GM23248 (cell line): ENCODE measurements around the gene CMSS1. TPM values are rescaled to one million over a fixed set of nuclear protein-coding genes. Genes with fewer than 3 reads are reported as not detected.

Experiments
- DNase-seq: peaks from one replicate; pipeline ENCODE4 v3.0.0-alpha.2; 2015
- H2AFZ ChIP-seq: fragments of 200-600 bp; sonication (generic); 2 replicates; pipeline ENCODE4 v1.6.1; 2016; ENCODE audit warnings: antibody characterized with exemption
- H3F3A ChIP-seq: fragments of 200-600 bp; sonication (generic); 2 replicates; pipeline ENCODE4 v1.6.1; 2016; ENCODE audit warnings: mild to moderate bottlenecking, antibody characterized with exemption, mixed run types; ENCODE audit not compliant: insufficient read depth
- H3K27ac ChIP-seq: fragments of 200-600 bp; sonication (generic); 2 replicates; pipeline ENCODE4 v1.5.1; 2016; ENCODE audit warnings: mild to moderate bottlenecking
- H3K27me3 ChIP-seq: fragments of 200-600 bp; sonication (generic); replicated peaks from 2 replicates; pipeline ENCODE4 v1.6.1; 2016; ENCODE audit warnings: mild to moderate bottlenecking; ENCODE audit not compliant: insufficient read depth
- H3K36me3 ChIP-seq: fragments of 200-600 bp; sonication (generic); 2 replicates; pipeline ENCODE4 v1.6.1; 2016; ENCODE audit warnings: low read depth, mild to moderate bottlenecking
- H3K4me1 ChIP-seq: fragments of 200-600 bp; sonication (generic); 2 replicates; pipeline ENCODE4 v1.6.1; 2016; ENCODE audit warnings: mild to moderate bottlenecking; ENCODE audit not compliant: insufficient read depth
- H3K4me2 ChIP-seq: fragments of 200-600 bp; sonication (generic); one replicate; pipeline ENCODE4 v1.6.1; 2016; ENCODE audit warnings: mild to moderate bottlenecking; ENCODE audit not compliant: unreplicated experiment
- H3K4me3 ChIP-seq: fragments of 200-600 bp; sonication (generic); 2 replicates; pipeline ENCODE4 v1.5.1; 2016; ENCODE audit warnings: mild to moderate bottlenecking
- H3K79me2 ChIP-seq: fragments of 200-600 bp; sonication (generic); 2 replicates; pipeline ENCODE4 v1.6.1; 2016; ENCODE audit warnings: mild to moderate bottlenecking; ENCODE audit not compliant: insufficient read depth
- H3K9ac ChIP-seq: fragments of 200-600 bp; sonication (generic); 2 replicates; pipeline ENCODE4 v1.6.1; 2016; ENCODE audit warnings: mild to moderate bottlenecking
- H3K9me2 ChIP-seq: fragments of 200-600 bp; sonication (generic); 2 replicates; pipeline ENCODE4 v1.6.1; 2016; ENCODE audit warnings: mixed run types, mild to moderate bottlenecking, moderate library complexity; ENCODE audit not compliant: insufficient read depth
- H3K9me3 ChIP-seq: fragments of 200-600 bp; sonication (generic); one replicate; pipeline ENCODE4 v1.6.1; 2017; ENCODE audit warnings: low read depth
- H4K20me1 ChIP-seq: fragments of 200-600 bp; sonication (generic); 2 replicates; pipeline ENCODE4 v1.6.0; 2016; ENCODE audit not compliant: insufficient read depth
- EZH2 ChIP-seq: fragments of 200-600 bp; sonication (generic); IDR thresholded peaks from 2 replicates; pipeline ENCODE4 v1.6.1; 2018; ENCODE audit warnings: antibody characterized with exemption, mild to moderate bottlenecking; ENCODE audit not compliant: insufficient read depth, poor library complexity, severe bottlenecking
- EZH2phosphoT487 ChIP-seq: fragments of 200-600 bp; sonication (generic); IDR thresholded peaks from 2 replicates; pipeline ENCODE4 v1.6.1; 2018; ENCODE audit warnings: antibody characterized with exemption, moderate library complexity, mild to moderate bottlenecking, low read depth; ENCODE audit not compliant: insufficient read depth
- WGBS, 2 experiments: methylation state at CpG; one replicate each; pipeline ENCODE4 v1.1.6; 2015 to 2017; ENCODE audit warnings: low lambda C conversion rate in 2 of 2, low coverage in 1 of 2; ENCODE audit errors: missing lambda C conversion rate in 2 of 2; 5-methylcytosine and 5-hydroxymethylcytosine counted together
- in situ Hi-C: fragments of 300-500 bp; cut with MboI; formaldehyde crosslinking; loops from 2 replicates; pipeline ENCODE4 v1.15.0; 2020
- polyA plus RNA-seq: library from polyadenylated mRNA; unstranded; fragments of >200 nt; fragmentation: Nextera tagmentation; extraction: Ambion mirVana; gene quantifications from 2 replicates; pipeline ENCODE4 v1.2.1, GENCODE V29; 2016
- total RNA-seq: library from RNA; depleted of rRNA; stranded (reverse); fragments of >200 nt; shearing (Covaris generic); gene quantifications from 2 replicates; pipeline ENCODE4 v1.2.3, GENCODE V29; 2014

Gene CMSS1
- total and polyA plus RNA-seq, 2 experiments from 2014 or later = 17.2 to 26.6 TPM

DNA sequence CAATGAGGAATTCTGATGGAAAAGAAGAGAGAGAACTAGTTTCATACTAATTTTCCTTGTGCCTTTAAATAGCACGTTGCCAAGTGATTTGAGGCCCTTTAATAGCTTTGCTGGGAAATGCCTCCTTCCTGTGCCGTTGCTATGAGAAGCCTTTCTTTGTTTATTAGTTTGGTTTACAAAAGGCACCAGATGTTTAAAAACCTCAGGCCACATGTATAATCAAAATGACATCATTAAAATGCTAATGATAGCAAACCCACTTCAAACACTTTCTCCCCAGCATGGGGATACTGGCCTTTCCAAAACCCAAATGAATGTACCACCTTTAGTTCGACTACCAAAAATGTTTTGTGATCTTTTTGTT is 393.1 kb downstream of the CMSS1 start:
- H3K4me3 ChIP-seq = no peak overlapping the region
- TF ChIP-seq EZH2 (no peak), EZH2phosphoT487 (no peak)
- in situ Hi-C loops = no loop called here
- no peaks in the 10 kb centered on the region for H4K20me1 ChIP-seq
- no peaks in the 10 kb centered on the region for H3K9me3 ChIP-seq
- 5 to 7% methylated on average over 3 of the region's 3 CpGs for WGBS, 2 experiments
- peaks cover 17% of the 10 kb centered on the region for H3K4me1 ChIP-seq
- peak overlapping the region; percentile 39 for H3K27ac ChIP-seq
- no peaks in the 10 kb centered on the region for H3K79me2 ChIP-seq
- peak overlapping the region; percentile 72 for H3K4me2 ChIP-seq
- H3K9ac ChIP-seq = peak overlapping the region; percentile 61
- DNase-seq = peak; percentile 89
- H3K9me2 ChIP-seq = no peaks in the 10 kb centered on the region
- H3F3A ChIP-seq = no peaks in the 10 kb centered on the region
- H3K27me3 ChIP-seq = no peaks in the 10 kb centered on the region
- no peaks in the 10 kb centered on the region for H3K36me3 ChIP-seq
- H2AFZ ChIP-seq = peak overlapping the region; percentile 59

DNA sequence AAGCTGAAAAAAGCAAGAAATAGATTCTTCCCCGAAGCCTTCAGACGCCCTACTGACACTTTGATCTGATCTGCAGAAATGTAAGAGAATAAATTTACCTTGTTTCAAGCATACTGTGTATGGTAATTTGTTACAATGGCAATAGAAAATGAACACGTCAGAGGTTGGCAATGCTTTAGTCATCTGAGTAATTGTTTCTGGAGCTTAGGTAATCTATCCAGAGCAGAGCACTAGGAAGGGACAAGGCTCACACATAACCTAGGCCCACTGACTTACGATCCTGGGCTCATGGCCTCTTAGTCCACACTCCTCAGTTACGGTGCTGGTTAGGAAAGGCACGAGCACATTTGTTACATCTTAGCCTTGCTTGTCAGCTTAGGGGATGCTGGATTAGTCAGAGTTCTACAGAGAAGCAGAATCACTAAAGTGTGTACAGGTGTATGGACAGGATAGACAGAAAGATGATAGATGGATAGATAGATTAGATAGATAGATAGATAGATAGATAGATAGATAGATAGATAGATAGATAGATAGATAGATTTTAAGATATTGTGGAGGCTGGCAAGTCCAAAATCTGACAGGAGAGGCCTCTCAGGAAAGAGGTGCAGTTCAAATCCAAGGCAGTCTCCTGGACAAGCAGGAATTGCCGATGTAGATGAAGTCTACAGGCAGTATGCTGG is 396.4 kb downstream of the CMSS1 start:
- 68 to 79% methylated on average over 7 of the region's 7 CpGs for WGBS, 2 experiments
- H3K4me1 ChIP-seq = peaks cover 29% of the 10 kb centered on the region
- H2AFZ ChIP-seq = no peak overlapping the region
- no peak overlapping the region for H3K9ac ChIP-seq
- H3K4me2 ChIP-seq = no peak overlapping the region
- TF ChIP-seq EZH2 (no peak), EZH2phosphoT487 (no peak)
- H3K27me3 ChIP-seq = no peaks in the 10 kb centered on the region
- no peaks in the 10 kb centered on the region for H3K9me2 ChIP-seq
- no peak overlapping the region for H3K27ac ChIP-seq
- no peaks in the 10 kb centered on the region for H3K36me3 ChIP-seq
- H3F3A ChIP-seq = no peaks in the 10 kb centered on the region
- H4K20me1 ChIP-seq = no peaks in the 10 kb centered on the region
- no peaks in the 10 kb centered on the region for H3K79me2 ChIP-seq
- peak; percentile 65 for DNase-seq
- H3K9me3 ChIP-seq = no peaks in the 10 kb centered on the region
- in situ Hi-C loops = no loop called here
- H3K4me3 ChIP-seq = no peak overlapping the region

DNA sequence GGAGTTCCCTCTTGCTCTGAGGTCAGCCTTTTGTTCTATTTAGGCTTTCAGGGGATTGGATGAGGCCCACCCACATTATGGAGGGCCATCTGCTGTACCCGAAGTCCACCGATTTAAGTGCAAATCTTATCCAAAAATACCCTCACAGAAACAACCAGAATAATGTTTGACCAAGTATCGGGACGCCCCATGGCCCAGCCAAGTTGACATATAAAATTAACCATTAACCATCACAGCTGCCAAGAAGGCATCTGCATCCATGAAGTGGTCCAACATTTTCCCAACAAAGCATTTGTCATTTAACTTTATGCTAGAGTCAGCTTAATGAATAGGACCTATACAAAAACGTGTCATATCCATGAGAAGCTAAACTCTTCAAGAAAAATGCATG is 396.9 kb downstream of the CMSS1 start:
- Histone ChIP-seq H3K4me2 (no peak overlapping the region), H3K36me3 (no peaks in the 10 kb centered on the region), H4K20me1 (no peaks in the 10 kb centered on the region), H3K79me2 (no peaks in the 10 kb centered on the region), H3K27me3 (no peaks in the 10 kb centered on the region), H3K9ac (no peak overlapping the region), H2AFZ (no peak overlapping the region), H3K27ac (no peak overlapping the region), H3K9me2 (no peaks in the 10 kb centered on the region), H3K9me3 (no peaks in the 10 kb centered on the region), H3F3A (no peaks in the 10 kb centered on the region), H3K4me3 (no peak overlapping the region), H3K4me1 (peaks cover 29% of the 10 kb centered on the region)
- in situ Hi-C loops = no loop called here
- 72 to 79% methylated on average over 5 of the region's 5 CpGs for WGBS, 2 experiments
- no peak for TF ChIP-seq EZH2phosphoT487
- no peak for TF ChIP-seq EZH2
- no peak for DNase-seq

DNA sequence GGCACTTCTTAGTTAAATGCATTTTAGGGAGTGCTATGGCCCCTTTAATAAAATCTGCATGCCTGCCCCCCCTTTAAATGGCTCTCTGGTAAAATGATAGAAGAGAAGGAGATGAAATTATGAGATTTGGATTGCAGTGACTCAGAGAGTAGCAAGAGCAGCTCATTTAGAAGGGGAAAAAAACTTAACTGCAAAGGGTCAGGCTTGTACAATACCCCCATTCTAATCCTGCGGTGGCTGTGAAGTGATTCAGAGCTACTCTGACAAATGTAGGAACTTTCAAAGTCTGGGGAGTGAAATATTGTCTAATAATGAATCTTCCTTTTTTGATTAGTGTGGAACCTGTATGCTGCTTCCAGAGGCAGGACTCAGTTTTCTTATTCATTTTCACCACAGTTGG is 399.1 kb downstream of the CMSS1 start:
- Histone ChIP-seq H2AFZ (no peak overlapping the region), H3K4me3 (no peak overlapping the region), H3K4me1 (peaks cover 12% of the 10 kb centered on the region), H3F3A (no peaks in the 10 kb centered on the region), H3K27me3 (no peaks in the 10 kb centered on the region), H3K9me2 (no peaks in the 10 kb centered on the region), H4K20me1 (no peaks in the 10 kb centered on the region), H3K4me2 (no peak overlapping the region), H3K9ac (no peak overlapping the region), H3K9me3 (no peaks in the 10 kb centered on the region), H3K27ac (no peak overlapping the region), H3K79me2 (no peaks in the 10 kb centered on the region), H3K36me3 (no peaks in the 10 kb centered on the region)
- 8 to 9% methylated on average over 1 of the region's 1 CpG for WGBS, 2 experiments
- TF ChIP-seq EZH2phosphoT487 = no peak
- peak; percentile 57 for DNase-seq
- in situ Hi-C loops = no loop called here

DNA sequence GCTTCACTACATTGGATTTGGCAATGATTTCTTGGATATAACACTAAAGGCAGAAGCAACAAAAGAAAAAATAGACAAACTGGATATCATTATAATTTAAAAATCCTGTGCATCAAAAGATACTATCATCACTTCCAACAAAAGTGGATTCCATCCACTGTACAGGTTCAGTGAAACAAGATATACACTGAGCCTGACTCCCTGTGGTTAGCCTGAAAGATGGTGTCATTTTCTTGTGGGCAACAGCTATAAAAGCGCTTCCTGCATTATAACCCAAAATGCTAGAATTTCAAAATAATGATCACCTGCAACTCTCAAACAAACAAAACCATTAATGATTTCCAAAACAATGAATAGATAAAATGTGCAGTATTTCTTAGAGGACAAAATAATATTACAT is 403.5 kb downstream of the CMSS1 start:
- TF ChIP-seq EZH2 = no peak
- TF ChIP-seq EZH2phosphoT487 = no peak
- no peak overlapping the region for H3K4me3 ChIP-seq
- H3K9ac ChIP-seq = no peak overlapping the region
- no peak overlapping the region for H3K27ac ChIP-seq
- H3K9me3 ChIP-seq = no peaks in the 10 kb centered on the region
- H3K27me3 ChIP-seq = no peaks in the 10 kb centered on the region
- H3K36me3 ChIP-seq = no peaks in the 10 kb centered on the region
- no peaks in the 10 kb centered on the region for H3K9me2 ChIP-seq
- no peaks in the 10 kb centered on the region for H3F3A ChIP-seq
- no peak overlapping the region for H3K4me2 ChIP-seq
- 100% methylated on average over 1 of the region's 1 CpG for WGBS, 2 experiments
- H3K4me1 ChIP-seq = peaks cover 12% of the 10 kb centered on the region
- in situ Hi-C loops = no loop called here
- DNase-seq = no peak
- no peaks in the 10 kb centered on the region for H4K20me1 ChIP-seq
- H3K79me2 ChIP-seq = no peaks in the 10 kb centered on the region
- no peak overlapping the region for H2AFZ ChIP-seq
